T-helper 22 cell (primary cell): ENCODE results near the gene ZNF319.

Source experiments
- DNase-seq: peaks from one replicate; pipeline ENCODE4 v3.0.0-alpha.2; 2020; ENCODE audit warnings: low read depth

The ZNF319 gene

GRCh38 chr16:57999971-58000705 lies at the start of gene ZNF319:
TSS of gene ZNF319 (minus strand) at chr16:58000672. CDS start at chr16:57998265, 2,407 bp downstream.
- DNase-seq: no peak

GRCh38 chr16:58049232-58050185 lies 49.0 kb upstream of the ZNF319 start:
- no peak for DNase-seq

DNA sequence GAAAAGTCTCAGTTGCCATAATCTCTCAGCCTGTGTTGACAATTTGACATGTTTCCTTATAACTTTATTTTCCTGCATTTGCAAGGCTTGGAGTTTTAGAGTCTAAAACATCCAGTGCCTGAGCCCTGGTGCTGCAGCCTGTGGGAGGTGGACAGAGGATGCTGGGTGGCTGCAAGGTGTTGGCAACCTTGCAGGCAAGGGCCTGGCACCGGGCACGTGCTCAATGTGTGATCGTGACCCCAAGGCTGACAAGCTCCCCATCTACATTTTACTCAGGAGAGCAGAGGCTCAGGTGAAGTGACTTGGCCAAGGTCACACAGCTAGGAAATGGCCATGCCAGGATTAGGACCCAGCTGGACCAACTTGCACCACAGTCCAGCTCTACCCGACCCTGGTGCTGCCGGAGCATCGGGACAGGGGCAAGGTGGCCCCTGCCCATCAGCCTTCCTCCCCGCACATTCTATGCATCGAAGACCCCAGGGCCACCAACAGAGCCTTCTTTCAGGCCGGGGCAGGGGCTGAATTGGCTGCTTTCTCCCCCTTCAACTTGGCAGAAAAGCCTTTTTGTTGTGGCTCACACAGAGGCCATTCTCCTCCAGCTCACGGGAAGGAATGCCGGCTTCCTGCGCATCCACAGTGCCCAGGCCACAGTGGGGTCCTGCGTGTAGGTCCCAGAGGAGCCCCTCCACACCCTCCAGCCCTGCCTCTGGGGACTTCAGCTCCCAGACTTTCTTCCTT lies 48.2 kb upstream of the ZNF319 start:
- no peak for DNase-seq

DNA sequence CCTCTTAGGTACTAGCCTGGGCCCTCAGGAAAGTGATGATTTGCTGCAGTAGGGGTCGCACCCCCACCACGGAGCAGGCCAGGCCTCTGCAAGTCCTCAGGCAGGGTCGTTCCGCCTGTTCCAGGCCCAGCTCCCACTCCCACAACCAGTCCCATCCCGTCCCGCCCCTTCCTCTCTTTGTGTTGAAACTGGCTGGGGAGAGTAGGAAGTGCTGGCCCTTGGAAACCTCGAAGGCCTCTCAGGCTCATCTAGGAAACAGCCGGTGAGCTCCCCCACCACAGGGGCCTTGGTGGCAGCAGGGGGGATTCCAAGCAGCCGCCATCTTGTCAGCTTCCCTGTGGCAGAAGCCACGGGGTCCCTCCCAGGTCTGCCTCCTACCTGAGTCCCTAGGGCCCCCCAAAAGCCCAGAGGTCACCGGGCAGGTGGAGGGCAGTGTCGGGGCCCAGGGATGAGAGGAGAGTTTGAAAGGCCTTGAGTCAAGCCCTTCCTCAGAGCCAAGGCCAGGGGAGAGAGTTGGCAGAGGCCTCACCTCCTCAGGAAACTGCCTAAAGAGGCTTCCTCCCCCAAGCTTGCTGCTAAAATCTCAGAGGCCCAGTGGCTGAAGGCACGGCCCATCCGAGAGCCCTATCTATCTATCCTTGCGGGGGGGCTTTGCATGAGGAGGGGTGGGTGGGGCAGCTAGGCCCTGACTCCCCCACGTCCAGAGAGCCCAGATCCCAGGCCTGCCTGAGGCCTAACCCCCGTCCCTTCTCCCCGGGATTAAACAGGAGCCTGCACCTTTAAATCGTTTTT lies 47.3 kb upstream of the ZNF319 start:
- no peak for DNase-seq

DNA sequence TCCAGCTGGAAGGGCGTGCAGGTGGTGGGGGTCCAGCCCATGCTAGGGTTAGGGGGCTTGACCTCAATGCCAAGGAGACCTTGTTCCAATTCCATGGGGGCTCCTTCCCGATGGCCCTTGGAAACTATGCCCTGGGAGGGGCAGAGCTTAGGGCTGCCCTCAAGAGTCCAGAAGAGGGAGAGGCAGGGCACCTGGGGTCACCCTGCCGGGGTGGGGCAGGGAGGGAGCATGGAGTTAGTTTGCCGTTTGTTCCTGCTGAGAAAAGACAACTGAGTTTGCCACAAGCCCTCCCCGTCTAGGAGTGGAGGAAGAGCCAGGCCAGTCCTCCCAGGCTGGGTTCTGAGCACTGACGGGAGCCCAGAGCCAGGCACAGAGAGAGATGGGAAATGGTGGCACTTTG lies 46.5 kb upstream of the ZNF319 start:
- no peak for DNase-seq

DNA sequence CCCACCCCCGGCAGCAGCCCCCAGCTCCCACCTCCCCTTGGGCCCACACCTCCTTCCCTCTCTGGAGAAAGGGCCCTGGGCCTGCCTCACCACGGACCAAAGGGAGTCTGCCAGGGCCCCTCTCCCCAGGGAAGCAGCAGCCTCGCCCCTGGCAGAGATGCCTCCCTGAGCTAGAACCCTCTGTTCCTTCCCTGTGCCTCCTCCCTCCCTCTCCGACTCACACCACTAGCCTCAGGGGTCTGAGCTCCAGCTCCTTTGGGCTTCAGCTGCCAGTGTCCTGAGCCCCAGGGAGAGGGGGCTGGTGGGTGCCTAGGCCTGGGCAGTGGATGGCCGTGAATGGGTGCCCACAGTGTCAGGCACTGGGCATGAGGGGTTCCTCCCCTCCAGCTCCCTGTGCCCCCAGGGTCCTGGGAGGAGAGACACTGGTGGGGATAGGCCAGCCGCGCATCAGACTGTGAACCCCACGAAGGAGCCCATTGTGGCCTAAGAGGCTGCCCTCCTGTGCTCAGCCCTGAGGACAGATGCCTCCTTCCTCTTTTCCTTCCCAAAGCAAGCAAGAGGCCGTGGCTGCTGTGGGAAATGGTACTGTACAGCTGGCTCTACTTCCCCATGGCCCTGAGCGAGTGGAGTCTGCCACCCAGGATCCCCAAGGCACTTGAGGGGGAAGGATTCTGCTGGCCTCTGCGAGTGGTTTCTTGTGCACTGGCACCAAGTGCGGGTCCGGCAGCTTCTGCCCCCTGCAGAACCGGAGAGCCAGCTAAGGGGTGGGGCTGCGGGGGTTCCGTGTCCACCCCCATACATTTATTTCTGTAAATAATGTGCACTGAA lies 45.8 kb upstream of the ZNF319 start:
- DNase-seq: no peak

- no peak for DNase-seq
These were observed 44.6 kb upstream of the ZNF319 start for GRCh38 chr16:58045096-58045495.

DNA sequence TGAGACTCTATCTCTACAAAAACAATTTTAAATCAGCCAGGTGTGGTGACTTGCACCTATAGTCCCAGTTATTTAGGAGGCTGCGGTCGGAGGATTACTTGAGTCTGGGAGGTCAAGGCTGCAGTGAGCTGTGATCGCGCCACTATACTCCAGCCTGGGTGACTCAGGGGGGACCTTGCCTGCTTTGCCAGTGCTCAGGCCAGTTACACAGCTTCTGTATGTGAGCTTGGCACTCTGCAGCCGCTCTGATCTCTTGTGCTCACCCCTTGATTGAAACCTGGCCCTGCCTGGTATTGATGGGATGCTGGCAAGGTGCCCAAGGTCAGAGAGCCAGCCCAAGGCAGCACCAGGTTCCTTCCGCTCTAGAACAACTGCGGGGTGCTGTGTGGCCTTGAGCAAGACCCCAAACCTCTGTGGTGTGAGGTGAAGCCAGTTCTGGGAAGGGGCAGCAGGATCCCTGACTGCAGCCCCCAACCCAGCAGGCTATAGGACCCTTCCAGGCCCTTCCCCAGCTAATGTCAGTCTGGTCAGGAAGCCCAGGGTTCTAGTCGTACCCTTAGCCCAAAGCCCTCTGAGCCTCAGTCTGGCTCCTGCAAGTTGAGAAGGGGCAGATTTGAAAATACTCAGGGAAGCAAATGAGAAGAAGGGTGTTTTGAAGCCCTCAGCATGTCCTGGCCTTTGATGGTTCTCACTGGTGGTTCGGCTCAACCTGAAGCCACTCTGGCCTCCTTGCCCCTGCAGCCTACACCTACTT lies 44.0 kb upstream of the ZNF319 start:
- no peak for DNase-seq

- no peak for DNase-seq
These were observed 43.2 kb upstream of the ZNF319 start for GRCh38 chr16:58043571-58044155.

GRCh38 chr16:58042886-58043515 lies 42.5 kb upstream of the ZNF319 start:
- no peak for DNase-seq

DNA sequence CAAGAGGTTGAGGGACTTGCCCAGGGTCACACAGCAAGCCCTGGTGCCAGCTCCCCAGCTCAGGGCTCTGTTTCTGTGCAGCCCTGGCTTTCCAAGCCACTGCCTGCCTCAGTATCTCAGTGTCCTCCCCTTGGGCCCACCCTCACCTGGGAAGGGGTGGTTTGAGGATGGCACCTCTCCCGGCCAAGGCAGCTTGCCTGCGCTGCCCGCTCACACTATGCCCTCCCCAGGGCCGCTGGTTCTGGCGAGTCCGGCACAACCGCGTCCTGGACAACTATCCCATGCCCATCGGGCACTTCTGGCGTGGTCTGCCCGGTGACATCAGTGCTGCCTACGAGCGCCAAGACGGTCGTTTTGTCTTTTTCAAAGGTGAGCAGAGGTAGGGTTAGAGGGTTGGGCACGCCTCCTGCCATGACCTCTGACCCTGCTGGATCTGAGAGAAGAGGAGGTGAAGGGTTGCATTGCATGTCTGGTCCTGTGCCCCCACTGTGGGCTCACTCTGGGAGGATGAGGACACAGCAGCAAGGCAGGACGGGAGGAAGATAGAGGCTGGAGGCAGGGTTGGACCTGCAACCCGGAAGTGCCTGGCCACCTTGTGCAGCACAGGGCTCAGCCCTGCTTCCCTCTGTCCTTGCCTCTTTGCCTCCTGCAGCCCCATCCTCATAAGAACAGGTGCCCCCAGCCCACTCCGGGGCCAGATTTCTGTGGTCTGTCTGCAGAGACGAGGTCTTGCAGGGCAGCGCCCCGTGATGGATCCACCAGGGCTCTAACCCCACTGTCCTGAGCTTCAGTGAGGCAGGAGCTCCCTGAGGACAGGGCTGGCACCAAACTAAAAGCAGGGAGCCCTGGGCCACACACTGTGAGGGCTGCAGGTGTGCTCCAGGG lies 41.8 kb upstream of the ZNF319 start:
- DNase-seq: no peak

GRCh38 chr16:58041628-58041955 lies 41.1 kb upstream of the ZNF319 start:
- no peak for DNase-seq

GRCh38 chr16:58040945-58041627 lies 40.6 kb upstream of the ZNF319 start:
- no peak for DNase-seq

DNA sequence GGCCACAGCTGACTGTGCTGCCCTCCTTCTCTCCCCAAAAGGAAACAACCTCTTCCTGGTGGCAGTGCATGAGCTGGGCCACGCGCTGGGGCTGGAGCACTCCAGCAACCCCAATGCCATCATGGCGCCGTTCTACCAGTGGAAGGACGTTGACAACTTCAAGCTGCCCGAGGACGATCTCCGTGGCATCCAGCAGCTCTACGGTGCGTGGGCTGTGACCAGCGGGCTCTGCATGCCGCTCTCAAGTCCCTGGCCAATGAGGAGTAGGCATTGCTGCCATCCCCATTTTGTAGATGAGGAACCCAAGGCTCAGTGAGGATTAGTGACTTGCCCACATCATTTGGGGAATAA lies 40.0 kb upstream of the ZNF319 start:
- no peak for DNase-seq

DNA sequence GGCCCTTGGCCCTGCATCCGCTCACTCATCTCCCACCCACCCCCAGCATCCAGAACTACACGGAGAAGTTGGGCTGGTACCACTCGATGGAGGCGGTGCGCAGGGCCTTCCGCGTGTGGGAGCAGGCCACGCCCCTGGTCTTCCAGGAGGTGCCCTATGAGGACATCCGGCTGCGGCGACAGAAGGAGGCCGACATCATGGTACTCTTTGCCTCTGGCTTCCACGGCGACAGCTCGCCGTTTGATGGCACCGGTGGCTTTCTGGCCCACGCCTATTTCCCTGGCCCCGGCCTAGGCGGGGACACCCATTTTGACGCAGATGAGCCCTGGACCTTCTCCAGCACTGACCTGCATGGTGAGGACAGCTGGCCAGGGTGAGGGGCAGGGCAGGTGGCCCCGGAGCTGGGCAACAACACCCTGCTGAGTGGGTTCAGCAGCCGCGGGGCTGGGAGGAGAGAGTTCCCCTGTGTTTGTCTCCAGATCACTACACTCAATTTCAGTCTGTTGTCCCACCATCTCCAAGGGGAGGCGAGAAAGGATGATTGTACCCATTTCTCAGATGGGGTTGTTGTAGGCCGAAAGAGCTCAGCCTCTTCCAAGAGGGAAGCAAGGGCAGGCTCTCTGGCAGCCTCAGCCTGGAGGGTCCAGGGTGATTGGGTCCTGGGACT lies 39.5 kb upstream of the ZNF319 start:
- no peak for DNase-seq

DNA sequence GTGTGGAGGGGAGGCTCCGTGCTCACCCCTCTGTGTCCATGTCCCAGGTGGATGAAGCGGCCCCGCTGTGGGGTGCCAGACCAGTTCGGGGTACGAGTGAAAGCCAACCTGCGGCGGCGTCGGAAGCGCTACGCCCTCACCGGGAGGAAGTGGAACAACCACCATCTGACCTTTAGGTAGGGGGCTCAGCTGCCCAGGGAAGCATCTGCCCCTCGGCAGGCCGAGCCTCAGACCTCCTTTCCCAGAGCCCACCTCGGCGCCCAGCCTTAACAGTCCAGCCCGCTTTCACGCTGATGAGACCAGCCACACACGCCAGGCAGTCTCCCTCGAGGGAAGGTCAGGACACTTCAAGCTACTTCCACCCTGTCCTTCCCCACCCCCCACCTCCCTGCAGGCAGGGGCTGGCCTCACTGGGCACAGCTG lies 37.8 kb upstream of the ZNF319 start:
- DNase-seq: no peak
